HG03039 (cell line): ENCODE results near the gene MX2.
"Not testable (repeated sequence)": the region's sequence is repeated elsewhere in the genome, so short reads cannot be mapped to it uniquely, and the experiment has no call there.

Experiments used
- ATAC-seq: cut with Tn5 transposase; IDR thresholded peaks from one replicate; pipeline ENCODE4 v1.9.1; 2021; ENCODE audit warnings: mild to moderate bottlenecking, moderate library complexity; ENCODE audit not compliant: unreplicated experiment

MX2 gene

GRCh38 chr21:41410767-41411448 is 49.1 kb downstream of the MX2 start:
- ATAC-seq = no peak

GRCh38 chr21:41411449-41412089 is 49.7 kb downstream of the MX2 start:
- ATAC-seq = no peak

- not testable (repeated sequence) for ATAC-seq
Observed at GRCh38 chr21:41417505-41417904, 55.7 kb downstream of the MX2 start.

GRCh38 chr21:41418393-41418792 is 56.6 kb downstream of the MX2 start:
- ATAC-seq = no peak

- no peak for ATAC-seq
Observed at GRCh38 chr21:41418956-41419680, 57.3 kb downstream of the MX2 start.

- ATAC-seq = no peak
Observed at GRCh38 chr21:41419921-41420862, 58.4 kb downstream of the MX2 start.

- ATAC-seq = not testable (repeated sequence)
Observed at GRCh38 chr21:41420998-41421397, 59.2 kb downstream of the MX2 start.

- ATAC-seq = no peak
Observed at GRCh38 chr21:41422546-41423304, 60.9 kb downstream of the MX2 start.

- not testable (repeated sequence) for ATAC-seq
Observed at GRCh38 chr21:41423305-41423636, 61.4 kb downstream of the MX2 start.

- no peak for ATAC-seq
Observed at GRCh38 chr21:41425588-41425953, 63.7 kb downstream of the MX2 start.

GRCh38 chr21:41425954-41426675 is 64.3 kb downstream of the MX2 start, which contains the start of gene MX1:
MX1 (plus strand) TSS chr21:41426239; CDS start chr21:41432071, 5,832 bp downstream.
- peak; percentile 83 for ATAC-seq

GRCh38 chr21:41426676-41427404 is 65.0 kb downstream of the MX2 start:
- no peak for ATAC-seq

- ATAC-seq = no peak
Observed at GRCh38 chr21:41427556-41427955, 65.7 kb downstream of the MX2 start.

GRCh38 chr21:41428311-41428710 is 66.5 kb downstream of the MX2 start:
- ATAC-seq = no peak

- ATAC-seq = no peak
Observed at GRCh38 chr21:41428847-41429246, 67.0 kb downstream of the MX2 start.

GRCh38 chr21:41429305-41429704 is 67.5 kb downstream of the MX2 start:
- no peak for ATAC-seq

GRCh38 chr21:41429925-41430491 is 68.2 kb downstream of the MX2 start:
- no peak for ATAC-seq

GRCh38 chr21:41431788-41432548 is 70.1 kb downstream of the MX2 start:
- peak; percentile 72 for ATAC-seq
